SIG-M5 treated with dmso at 0.1 percent for 504 hours (cell line): ENCODE data around the gene CIRBP.
"Not testable (repeated sequence)": the region's sequence is repeated elsewhere in the genome, so short reads cannot be mapped to it uniquely, and the experiment has no call there.

Experiments
- DNase-seq: peaks from one replicate; lab custom pipeline; 2025; ENCODE audit not compliant: unreplicated experiment; lab: John Stamatoyannopoulos, UW

CIRBP gene

DNA sequence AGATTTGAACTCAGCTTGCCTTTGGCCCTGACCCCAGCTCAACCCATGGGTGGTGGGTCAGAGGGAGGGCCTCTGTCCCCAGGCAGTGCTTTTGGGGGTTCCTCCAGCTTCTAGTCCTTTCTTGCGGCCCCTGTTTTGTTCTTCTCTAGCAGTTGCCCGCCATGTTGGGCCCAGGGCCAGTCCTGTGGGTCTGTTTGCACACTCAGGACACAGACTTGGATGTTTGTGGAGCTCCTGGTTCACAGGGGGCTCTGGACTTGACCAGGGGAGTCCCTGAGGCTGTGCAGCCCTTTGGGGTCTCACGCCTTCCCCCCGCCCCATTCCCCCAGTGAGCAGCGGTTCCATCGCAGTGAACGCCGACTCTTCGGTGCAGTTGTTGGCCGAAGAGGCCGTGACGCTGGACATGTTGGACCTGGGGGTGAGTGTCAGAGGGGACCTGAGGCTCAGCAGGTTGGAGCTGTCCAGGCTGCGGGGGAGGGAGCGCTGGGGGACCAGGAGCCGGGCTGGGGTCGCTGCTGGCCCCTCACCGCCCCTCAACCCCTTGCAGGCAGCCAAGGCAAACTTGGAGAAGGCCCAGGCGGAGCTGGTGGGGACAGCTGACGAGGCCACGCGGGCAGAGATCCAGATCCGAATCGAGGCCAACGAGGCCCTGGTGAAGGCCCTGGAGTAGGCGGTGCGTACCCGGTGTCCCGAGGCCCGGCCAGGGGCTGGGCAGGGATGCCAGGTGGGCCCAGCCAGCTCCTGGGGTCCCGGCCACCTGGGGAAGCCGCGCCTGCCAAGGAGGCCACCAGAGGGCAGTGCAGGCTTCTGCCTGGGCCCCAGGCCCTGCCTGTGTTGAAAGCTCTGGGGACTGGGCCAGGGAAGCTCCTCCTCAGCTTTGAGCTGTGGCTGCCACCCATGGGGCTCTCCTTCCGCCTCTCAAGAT lies 25.1 kb upstream of the CIRBP start:
- DNase-seq = peak; percentile 70

- DNase-seq = no peak
These were observed 24.3 kb upstream of the CIRBP start for GRCh38 chr19:1244693-1245451.

DNA sequence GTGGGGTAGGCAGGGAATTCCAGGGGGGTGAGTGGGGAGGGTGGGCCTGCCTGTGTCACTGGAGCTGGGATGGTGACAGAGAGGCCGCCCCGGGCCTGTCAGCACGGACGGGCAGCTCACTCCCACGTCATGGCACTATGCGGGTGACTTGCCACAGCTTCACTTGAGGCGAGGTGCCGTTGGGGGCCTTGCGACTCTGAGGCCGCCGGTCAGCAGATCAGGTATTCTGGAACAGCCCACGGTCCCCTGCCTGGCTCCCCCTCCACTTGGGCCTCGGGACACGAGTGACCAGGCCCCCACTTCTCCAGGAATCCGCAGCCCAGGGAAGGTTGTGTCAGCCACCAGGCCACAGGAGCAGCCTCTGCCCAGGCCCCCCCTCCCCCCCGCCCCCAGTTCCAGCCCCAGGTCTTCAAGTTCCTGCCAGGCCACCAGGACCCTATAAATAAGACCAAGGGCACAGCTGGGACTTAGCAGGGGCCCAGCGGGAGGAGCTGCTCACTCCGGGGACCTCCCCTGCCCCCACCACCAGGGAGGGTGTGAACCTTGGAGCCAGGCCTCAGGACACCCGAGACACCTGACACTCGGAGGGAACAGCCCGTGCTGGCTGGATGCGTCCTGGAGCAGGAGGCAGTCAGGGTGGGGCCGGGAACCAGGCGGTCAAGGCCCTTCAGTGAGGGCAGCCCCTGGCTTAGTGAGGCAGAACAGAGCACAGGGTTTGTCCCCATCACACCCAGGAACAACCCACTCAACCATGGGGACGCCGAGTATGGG lies 23.5 kb upstream of the CIRBP start:
- no peak for DNase-seq

- DNase-seq = not testable (repeated sequence)
These were observed 22.7 kb upstream of the CIRBP start for GRCh38 chr19:1246265-1247087.

- DNase-seq = no peak
These were observed 21.4 kb upstream of the CIRBP start for GRCh38 chr19:1247748-1248138.

DNA sequence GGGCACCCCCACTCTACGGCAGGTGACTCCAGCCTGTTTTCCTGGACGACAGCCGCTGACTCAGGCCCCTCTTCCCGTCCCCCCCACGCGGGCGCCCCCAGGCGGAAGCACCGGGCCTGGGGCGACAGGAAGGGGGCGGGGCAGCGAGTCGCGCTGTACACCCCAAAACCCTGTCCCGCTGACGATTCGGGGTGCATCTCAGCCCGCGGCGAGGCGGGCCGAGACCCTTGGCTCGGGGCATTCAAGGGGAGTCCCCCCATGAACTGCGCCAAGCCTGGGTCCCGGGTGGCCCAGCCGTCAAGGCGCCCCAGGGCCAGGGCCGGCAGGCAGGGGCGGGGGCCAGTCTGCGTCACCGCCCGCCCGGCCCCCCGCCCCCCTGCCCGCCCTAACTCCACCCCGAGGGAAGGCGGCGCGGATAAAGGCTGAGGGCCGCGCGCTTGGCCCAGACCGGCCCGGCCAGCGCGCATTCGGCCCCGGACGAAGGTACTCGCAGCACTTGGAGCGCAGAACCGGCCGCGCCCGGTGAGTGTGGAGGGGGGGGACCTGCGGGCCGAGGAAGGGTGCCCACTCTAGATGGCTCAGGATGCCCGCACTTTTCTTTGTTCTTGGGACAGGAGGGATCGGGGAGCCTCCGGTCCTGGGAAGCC lies 20.9 kb upstream of the CIRBP start, which contains the start of gene MIDN:
Gene MIDN (plus strand): TSS at position 445 of the 647 bp plus-strand sequence. CDS start 1,714 bp downstream, outside the sequence.
- peak; percentile 67 for DNase-seq

DNA sequence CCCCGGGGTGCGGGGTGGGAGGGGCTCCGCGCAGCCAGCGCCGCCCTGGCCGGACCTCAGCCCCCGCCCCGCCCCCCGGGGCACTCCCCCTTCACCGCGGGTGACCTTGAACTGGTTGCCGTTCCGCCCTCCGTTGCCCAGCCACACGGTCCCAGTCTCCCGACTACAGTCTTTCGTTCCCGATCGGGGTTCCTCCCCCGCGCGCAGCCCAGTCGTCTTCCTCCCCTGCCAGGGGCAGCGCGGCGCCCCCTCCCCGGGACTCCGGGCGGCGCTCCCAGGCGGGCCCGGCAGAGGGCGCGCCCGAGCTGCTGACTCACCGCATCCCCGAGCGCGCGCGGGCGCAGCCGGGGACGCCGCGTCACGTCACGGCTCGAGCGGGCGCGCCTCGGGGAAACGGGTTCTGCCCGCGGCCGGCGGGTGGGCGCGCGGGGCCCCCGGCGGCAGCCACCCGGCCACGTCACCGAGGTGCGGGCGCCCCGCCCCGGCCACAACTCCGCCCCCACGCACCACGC lies 20.3 kb upstream of the CIRBP start:
- peak; percentile 75 for DNase-seq

DNA sequence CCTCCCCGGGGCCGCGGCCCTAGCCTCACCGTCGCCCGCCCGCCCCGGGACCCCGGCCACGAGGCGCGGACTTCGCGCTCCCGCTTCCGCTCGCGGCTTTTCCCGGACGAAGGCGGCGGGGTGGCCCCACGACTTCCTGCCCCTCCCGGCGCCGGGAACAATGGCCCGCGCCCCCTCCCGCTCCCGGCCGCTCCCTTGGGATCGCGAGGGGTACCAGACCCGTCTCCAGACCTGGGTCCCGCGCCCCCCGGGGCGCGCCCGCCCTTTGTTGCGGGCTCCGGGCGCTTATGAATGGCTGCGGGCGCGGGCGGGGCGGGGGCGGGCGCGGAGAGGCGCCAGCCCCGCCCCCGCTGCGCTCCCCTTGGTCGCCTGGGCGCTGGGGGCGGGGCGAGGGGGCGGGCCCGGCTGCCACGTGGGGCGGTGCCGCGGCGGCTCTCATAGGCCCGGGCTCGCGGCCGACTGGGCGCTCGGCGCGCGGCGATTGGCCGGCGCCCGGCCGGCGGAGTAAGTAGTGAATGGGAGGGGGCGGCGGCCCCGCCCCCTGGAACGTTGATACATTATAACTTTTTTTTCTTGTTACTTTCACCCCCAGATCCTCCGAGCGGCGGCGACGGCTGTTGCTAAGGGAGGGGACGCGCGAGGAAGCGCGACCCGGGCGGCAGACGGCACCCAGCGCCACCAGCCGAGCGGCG lies 19.7 kb upstream of the CIRBP start:
- DNase-seq = peak; percentile 91

GRCh38 chr19:1249990-1250436 lies 19.1 kb upstream of the CIRBP start:
- no peak for DNase-seq

GRCh38 chr19:1250437-1251260 lies 18.5 kb upstream of the CIRBP start:
- peak; percentile 52 for DNase-seq

DNA sequence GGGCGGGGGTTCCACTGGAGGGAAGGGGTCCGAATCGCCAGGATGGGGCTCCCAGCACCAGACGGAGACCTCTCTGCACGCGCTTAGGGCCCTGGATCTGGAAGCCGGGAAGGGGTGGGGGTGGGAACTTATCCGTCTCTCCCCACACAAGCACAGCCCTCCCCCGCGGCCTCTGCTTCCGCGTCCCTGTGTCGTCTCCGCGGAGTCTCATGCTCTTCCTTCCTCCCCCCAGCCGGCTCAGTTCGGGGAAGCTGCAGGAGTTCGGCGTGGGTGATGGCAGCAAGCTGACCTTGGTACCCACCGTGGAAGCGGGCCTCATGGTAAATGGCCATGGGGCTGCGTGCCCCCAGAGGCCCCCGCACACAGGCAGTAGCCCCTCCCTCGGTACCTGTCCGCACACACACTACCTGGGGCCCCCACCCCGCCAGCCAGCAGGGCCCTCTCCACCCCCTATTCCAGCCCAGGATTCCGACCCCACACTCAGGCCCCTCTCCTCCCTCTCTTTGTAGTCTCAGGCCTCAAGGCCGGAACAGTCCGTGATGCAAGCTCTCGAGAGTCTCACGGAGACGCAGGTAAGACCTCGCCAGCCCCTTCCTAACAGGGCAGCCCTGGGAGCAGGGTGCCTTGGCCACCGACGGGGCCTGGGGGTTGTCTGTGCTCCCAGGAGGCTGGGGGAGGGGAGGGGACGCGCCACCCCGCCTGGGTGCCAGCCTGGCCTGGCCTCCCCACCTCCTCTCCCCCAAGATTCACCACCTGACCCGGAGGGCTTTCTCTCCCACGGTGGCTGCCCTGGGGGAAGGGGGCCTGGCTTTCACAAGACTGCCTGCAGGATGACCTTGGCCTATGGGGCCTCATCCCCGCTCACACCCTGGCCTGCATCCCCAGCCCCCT lies 17.6 kb upstream of the CIRBP start:
- DNase-seq = peak; percentile 80

- peak; percentile 92 for DNase-seq
These were observed 16.8 kb upstream of the CIRBP start for GRCh38 chr19:1252221-1252820.

GRCh38 chr19:1252821-1253513 lies 16.2 kb upstream of the CIRBP start:
- DNase-seq = peak; percentile 99

GRCh38 chr19:1253514-1254080 lies 15.5 kb upstream of the CIRBP start:
- DNase-seq = no peak

DNA sequence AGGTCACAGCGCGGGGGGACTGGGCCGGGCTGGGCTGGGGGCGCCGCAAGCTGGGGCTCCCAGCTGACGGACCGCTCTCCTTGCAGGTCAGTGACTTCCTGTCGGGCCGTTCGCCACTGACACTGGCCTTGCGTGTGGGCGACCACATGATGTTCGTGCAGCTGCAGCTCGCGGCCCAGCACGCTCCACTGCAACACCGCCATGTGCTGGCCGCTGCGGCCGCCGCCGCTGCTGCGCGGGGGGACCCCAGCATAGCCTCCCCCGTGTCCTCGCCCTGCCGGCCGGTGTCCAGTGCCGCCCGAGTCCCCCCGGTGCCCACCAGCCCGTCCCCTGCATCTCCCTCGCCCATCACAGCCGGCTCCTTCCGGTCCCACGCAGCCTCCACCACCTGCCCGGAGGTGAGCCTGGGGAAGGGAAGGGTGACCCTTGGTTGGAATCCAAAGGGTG lies 15.0 kb upstream of the CIRBP start:
- no peak for DNase-seq
